ENCODE measurements around the gene GJC2. TPM values are rescaled to one million over a fixed set of nuclear protein-coding genes. Genes with fewer than 3 reads are reported as not detected.

The GJC2 gene
- total and polyA plus RNA-seq, 2 donors (not counting 1 experiment from before 2014, with no cell fraction given): 0.16 to 0.30 TPM

- H2AFZ ChIP-seq (ENCODE audit: insufficient read depth, low read depth, low read length, poor library complexity, severe bottlenecking): no peak overlapping the region
- H4K20me1 ChIP-seq (ENCODE audit: control insufficient read depth, insufficient read depth, low read length, poor library complexity, severe bottlenecking): peaks cover 29% of the 10 kb centered on the region
- ChIA-PET CTCF (no interaction called here), POLR2A (no interaction called here)
- H3K4me1 Mint-ChIP-seq: no peaks in the 10 kb centered on the region
- H3K9me3 Mint-ChIP-seq (ENCODE audit: insufficient read depth): no peaks in the 10 kb centered on the region
- intact Hi-C loops (cut with micrococcal nuclease): no loop called here
- H3K4me3 Mint-ChIP-seq: no peak overlapping the region
- no peak overlapping the region for H3K27ac Mint-ChIP-seq
- peaks cover 0 to 18% of the 10 kb centered on the region in 2 experiments for H3K36me3 ChIP-seq (replicated peaks in 1 of 2; ENCODE audit: control extremely low read depth in 1 of 2, control insufficient read depth in 1 of 2, extremely low read depth in 1 of 2, insufficient read depth in 2 of 2, low read length in 1 of 2)
- TF ChIP-seq EZH2 (IDR thresholded peaks at IDR 0.05; ENCODE audit: borderline replicate concordance, insufficient read depth, low read depth, low read length, poor library complexity, severe bottlenecking): no peak
- TF ChIP-seq CTCF (IDR thresholded peaks at IDR 0.05): no peak
- no peak overlapping the region for H3K4me3 ChIP-seq (ENCODE audit: control extremely low read depth in 1 of 5, extremely low read depth in 1 of 5, insufficient read depth in 1 of 5, low read depth in 2 of 5, low read length in 4 of 5)
- H3K4me1 ChIP-seq (ENCODE audit: control insufficient read depth in 2 of 2, insufficient read depth in 2 of 2, low read length in 2 of 2): peaks cover 0 to 2% of the 10 kb centered on the region in 2 donors
- H3K9ac ChIP-seq (ENCODE audit: low read length): no peak overlapping the region
- ATAC-seq (ENCODE audit: low read depth) (no peak), DNase-seq (no peak)
- H3K4me2 ChIP-seq (replicated peaks; ENCODE audit: low read depth, low read length, poor library complexity, severe bottlenecking): no peak overlapping the region
- H3K27ac ChIP-seq (ENCODE audit: low read length in 2 of 2): no peak overlapping the region
- H3K79me2 ChIP-seq (ENCODE audit: control insufficient read depth, insufficient read depth, low read length): no peaks in the 10 kb centered on the region
- WGBS (ENCODE audit: insufficient coverage): 90% methylated on average over 17 of the region's 19 CpGs
- H3K27me3 Mint-ChIP-seq: no peaks in the 10 kb centered on the region
- H3K27me3 ChIP-seq (replicated peaks in 1 of 4; ENCODE audit: control extremely low read depth in 1 of 4, control insufficient read depth in 3 of 4, insufficient read depth in 4 of 4, low read length in 3 of 4): peaks cover 0 to 14% (median 0%) of the 10 kb centered on the region in 4 experiments
- peaks cover 0 to 2% (median 0%) of the 10 kb centered on the region in 3 donors for H3K9me3 ChIP-seq (ENCODE audit: control extremely low read depth in 1 of 3, control insufficient read depth in 2 of 3, insufficient read depth in 1 of 3, low read length in 2 of 3)
These were observed 2.6 kb downstream of the GJC2 start for GRCh38 chr1:228152097-228152917.

GRCh38 chr1:228152918-228153258 lies 3.2 kb downstream of the GJC2 start:
- intact Hi-C loops (cut with micrococcal nuclease): no loop called here
- Mint-ChIP-seq H3K9me3 (ENCODE audit: insufficient read depth) (no peaks in the 10 kb centered on the region), H3K27me3 (no peaks in the 10 kb centered on the region), H3K4me3 (no peak overlapping the region), H3K27ac (no peak overlapping the region), H3K4me1 (no peaks in the 10 kb centered on the region)
- no peak for TF ChIP-seq CTCF (IDR thresholded peaks at IDR 0.05)
- no peak for TF ChIP-seq EZH2 (IDR thresholded peaks at IDR 0.05; ENCODE audit: borderline replicate concordance, insufficient read depth, low read depth, low read length, poor library complexity, severe bottlenecking)
- Histone ChIP-seq H3K4me3 (ENCODE audit: control extremely low read depth in 1 of 5, extremely low read depth in 1 of 5, insufficient read depth in 1 of 5, low read depth in 2 of 5, low read length in 4 of 5) (no peak overlapping the region), H3K9ac (ENCODE audit: low read length) (no peak overlapping the region), H3K27ac (ENCODE audit: low read length in 2 of 2) (no peak overlapping the region), H2AFZ (ENCODE audit: insufficient read depth, low read depth, low read length, poor library complexity, severe bottlenecking) (no peak overlapping the region), H3K4me2 (replicated peaks; ENCODE audit: low read depth, low read length, poor library complexity, severe bottlenecking) (no peak overlapping the region), H4K20me1 (ENCODE audit: control insufficient read depth, insufficient read depth, low read length, poor library complexity, severe bottlenecking) (peaks cover 23% of the 10 kb centered on the region), H3K9me3 (ENCODE audit: control extremely low read depth in 1 of 3, control insufficient read depth in 2 of 3, insufficient read depth in 1 of 3, low read length in 2 of 3) (peaks cover 0 to 2% (median 0%) of the 10 kb centered on the region in 3 donors), H3K27me3 (replicated peaks in 1 of 4; ENCODE audit: control extremely low read depth in 1 of 4, control insufficient read depth in 3 of 4, insufficient read depth in 4 of 4, low read length in 3 of 4) (peaks cover 0 to 14% (median 0%) of the 10 kb centered on the region in 4 experiments), H3K4me1 (ENCODE audit: control insufficient read depth in 2 of 2, insufficient read depth in 2 of 2, low read length in 2 of 2) (peaks cover 0 to 3% of the 10 kb centered on the region in 2 donors), H3K79me2 (ENCODE audit: control insufficient read depth, insufficient read depth, low read length) (no peaks in the 10 kb centered on the region), H3K36me3 (replicated peaks in 1 of 2; ENCODE audit: control extremely low read depth in 1 of 2, control insufficient read depth in 1 of 2, extremely low read depth in 1 of 2, insufficient read depth in 2 of 2, low read length in 1 of 2) (peaks cover 0 to 12% of the 10 kb centered on the region in 2 experiments)
- no peak for ATAC-seq (ENCODE audit: low read depth)
- CTCF ChIA-PET: no interaction called here
- POLR2A ChIA-PET: no interaction called here
- WGBS (ENCODE audit: insufficient coverage): no CpG with 5 or more reads among the region's 3 CpGs
- DNase-seq: no peak
